Mucosa of gallbladder (tissue), 1 donor: ENCODE measurements around the gene MSMO1. TPM values are rescaled to one million over a fixed set of nuclear protein-coding genes. Genes with fewer than 3 reads are reported as not detected.

Experiments used
- total RNA-seq: library from RNA; stranded (reverse); gene quantifications from one replicate; pipeline ENCODE4 v1.2.1, GENCODE V29; 2021
- donor health status: DM: no; HTN: no; CAD: no.

The MSMO1 gene
- total RNA-seq, 1 donor from 2014 or later = 246 TPM

Other genes with a start within 250 kb of the MSMO1 start
- 17.2 TPM for gene TMEM192, start 214.8 kb upstream of the MSMO1 start, total RNA-seq
- gene KLHL2, start 120.1 kb upstream of the MSMO1 start, total RNA-seq = 25.0 TPM
- 39.6 TPM for gene CPE, start 51.3 kb downstream of the MSMO1 start, total RNA-seq